Measurements from ENCODE around the gene GULP1.

DNA sequence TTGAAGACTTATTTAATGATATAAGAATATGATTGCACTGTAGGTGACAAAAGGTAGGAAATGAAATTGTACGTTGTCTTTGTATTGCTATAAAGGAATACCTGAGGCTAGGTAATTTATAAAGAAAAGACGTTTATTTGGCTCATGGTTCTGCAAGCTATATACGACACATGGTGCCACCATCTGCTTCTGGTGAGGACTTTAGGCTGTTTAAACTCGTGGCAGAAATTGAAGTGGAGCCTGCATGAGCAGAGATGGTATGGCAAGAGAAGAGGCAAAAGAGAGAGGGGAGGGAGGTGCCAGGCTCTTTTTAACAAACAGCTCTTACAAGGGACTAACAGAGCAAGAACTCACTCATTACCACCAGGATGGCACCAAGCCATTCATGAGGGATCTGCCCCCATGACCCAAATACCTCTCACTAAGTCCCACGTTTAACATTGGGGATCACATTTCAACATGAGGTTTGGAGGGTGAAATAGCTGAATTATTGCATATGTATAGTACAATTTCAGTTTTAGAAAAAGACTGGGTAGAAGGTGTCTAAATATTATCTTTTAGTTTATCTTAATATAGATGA lies 86.8 kb downstream of the GULP1 start:
- TF ChIP-seq SKI (IDR thresholded peaks at IDR 0.05; ENCODE audit: partially characterized antibody) (no peak), ZNF570 (CRISPR knock-in tag; IDR thresholded peaks at IDR 0.05; ENCODE audit: borderline replicate concordance) (no peak), JUN (CRISPR knock-in tag; IDR thresholded peaks at IDR 0.05) (no peak), ARNT2 (CRISPR knock-in tag; IDR thresholded peaks at IDR 0.05; ENCODE audit: low read depth) (no peak), EP300 (IDR thresholded peaks at IDR 0.05; ENCODE audit: low read depth in 2 of 2, low read length in 2 of 2) (no peak), EP300 (CRISPR knock-in tag; IDR thresholded peaks at IDR 0.05; ENCODE audit: borderline replicate concordance) (no peak), ELF4 (CRISPR knock-in tag; IDR thresholded peaks at IDR 0.05; ENCODE audit: borderline replicate concordance) (no peak), CTCF (CRISPR knock-in tag; IDR thresholded peaks at IDR 0.05) (no peak), MTA3 (CRISPR knock-in tag; IDR thresholded peaks at IDR 0.05) (no peak), RNF2 (conservative IDR thresholded peaks at IDR 0.05; ENCODE audit: low read depth) (no peak)
- TF ChIP-seq, protein P1, sequence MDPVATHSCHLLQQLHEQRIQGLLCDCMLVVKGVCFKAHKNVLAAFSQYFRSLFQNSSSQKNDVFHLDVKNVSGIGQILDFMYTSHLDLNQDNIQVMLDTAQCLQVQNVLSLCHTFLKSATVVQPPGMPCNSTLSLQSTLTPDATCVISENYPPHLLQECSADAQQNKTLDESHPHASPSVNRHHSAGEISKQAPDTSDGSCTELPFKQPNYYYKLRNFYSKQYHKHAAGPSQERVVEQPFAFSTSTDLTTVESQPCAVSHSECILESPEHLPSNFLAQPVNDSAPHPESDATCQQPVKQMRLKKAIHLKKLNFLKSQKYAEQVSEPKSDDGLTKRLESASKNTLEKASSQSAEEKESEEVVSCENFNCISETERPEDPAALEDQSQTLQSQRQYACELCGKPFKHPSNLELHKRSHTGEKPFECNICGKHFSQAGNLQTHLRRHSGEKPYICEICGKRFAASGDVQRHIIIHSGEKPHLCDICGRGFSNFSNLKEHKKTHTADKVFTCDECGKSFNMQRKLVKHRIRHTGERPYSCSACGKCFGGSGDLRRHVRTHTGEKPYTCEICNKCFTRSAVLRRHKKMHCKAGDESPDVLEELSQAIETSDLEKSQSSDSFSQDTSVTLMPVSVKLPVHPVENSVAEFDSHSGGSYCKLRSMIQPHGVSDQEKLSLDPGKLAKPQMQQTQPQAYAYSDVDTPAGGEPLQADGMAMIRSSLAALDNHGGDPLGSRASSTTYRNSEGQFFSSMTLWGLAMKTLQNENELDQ (CRISPR knock-in tag; IDR thresholded peaks at IDR 0.05; ENCODE audit: borderline replicate concordance): no peak

All from HepG2 (cell line).